NCI-H1694 (cell line): ENCODE measurements around the gene RNF212B.
"Not testable (repeated sequence)": the region's sequence is repeated elsewhere in the genome, so short reads cannot be mapped to it uniquely, and the experiment has no call there.

ENCODE experiments used
- DNase-seq: peaks from one replicate; lab custom pipeline; 2025; lab: John Stamatoyannopoulos, UW

Gene RNF212B

DNA sequence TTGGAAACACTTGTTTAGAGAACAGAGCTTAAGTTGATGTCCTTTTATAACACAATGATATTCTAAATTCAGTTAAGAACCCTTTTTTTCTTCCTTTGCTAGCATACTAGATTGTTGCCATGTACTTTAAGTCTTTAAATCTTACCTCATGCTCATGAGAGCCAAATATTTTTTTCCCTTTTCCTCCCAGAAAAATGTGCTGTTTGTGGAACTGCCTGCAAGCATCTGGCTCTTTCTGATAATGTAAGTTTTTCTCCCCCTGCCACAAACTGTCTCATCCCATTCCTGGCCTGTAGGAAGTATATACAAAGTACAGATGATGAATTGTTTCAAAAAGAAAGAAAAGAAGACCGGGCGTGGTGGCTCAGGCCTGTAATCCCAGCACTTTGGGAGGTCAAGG, 5.3 kb downstream of the RNF212B start:
- DNase-seq: no peak

DNA sequence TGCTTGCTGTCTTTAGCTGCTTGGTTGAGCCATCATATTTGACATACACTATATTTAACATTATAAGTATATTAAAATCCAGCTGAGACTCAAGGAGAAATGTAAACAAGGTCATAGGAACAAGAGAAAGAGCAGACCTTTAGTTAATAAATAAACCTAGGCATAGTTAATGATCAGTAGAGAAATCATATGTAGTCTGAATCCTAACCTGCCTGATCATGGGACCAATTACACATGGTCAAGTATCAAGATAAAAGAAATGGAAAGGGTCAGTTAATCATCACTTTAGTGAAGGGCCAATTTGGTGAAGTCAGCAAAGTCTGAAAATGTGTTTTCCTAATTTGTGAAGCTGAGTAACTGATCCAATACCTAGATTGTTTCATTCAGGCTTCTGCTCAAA, 7.5 kb downstream of the RNF212B start:
- DNase-seq: no peak

DNA sequence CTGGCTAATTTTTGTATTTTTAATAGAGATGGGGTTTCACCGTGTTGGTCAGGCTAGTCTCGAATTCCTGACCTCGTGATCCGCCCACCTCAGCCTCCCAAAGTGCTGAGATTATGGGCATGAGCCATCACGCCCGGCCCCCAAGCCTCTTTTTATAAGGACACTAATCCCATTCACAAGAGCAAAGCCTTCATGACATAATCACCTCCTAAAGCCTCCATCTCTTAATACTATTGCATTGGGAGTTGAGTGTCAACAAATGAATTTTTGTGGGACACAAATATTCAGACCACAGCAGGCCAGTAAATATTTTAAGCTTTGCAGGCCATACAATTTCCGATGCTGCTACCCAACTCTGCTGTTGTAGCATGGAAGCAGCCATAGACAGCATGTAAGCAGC, 10.9 kb downstream of the RNF212B start:
- DNase-seq: no peak

DNA sequence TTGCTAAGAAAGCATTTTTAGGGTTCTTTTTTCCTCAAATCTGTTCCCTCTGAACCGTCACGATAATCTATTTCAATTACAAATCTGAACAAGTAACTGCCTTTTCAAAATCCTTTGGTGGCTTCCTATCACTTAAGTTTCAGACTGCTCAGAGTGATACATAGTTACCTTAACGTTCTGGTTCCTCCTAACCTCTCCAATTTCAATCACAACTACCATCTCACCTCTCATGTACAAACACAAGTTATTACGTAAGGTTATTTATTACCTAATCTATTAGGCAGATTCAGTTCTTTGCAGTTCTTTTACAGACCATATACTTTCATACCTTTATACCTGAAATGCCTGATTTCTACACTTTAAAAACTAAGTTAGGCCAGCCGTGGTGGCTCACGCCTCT, 12.1 kb downstream of the RNF212B start:
- DNase-seq: no peak

DNA sequence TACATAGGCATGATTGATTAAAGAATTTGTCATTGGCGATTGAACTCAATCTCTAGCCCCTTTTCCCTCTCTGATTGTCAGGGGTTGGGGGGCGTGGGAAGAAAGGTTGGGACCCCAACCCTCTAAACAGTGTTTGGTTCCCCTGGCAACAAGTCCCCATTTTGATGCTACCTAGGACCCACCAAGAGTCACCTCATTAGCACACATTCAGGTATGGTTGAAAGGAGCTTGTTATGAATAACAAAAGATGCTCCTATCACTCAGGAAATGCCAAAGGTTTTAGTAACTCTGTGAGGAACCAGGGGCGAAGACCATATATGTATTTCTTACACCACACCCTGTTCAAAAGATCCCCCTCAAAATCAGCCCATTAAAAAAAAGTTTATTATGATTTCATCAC, 14.3 kb downstream of the RNF212B start:
- no peak for DNase-seq

DNA sequence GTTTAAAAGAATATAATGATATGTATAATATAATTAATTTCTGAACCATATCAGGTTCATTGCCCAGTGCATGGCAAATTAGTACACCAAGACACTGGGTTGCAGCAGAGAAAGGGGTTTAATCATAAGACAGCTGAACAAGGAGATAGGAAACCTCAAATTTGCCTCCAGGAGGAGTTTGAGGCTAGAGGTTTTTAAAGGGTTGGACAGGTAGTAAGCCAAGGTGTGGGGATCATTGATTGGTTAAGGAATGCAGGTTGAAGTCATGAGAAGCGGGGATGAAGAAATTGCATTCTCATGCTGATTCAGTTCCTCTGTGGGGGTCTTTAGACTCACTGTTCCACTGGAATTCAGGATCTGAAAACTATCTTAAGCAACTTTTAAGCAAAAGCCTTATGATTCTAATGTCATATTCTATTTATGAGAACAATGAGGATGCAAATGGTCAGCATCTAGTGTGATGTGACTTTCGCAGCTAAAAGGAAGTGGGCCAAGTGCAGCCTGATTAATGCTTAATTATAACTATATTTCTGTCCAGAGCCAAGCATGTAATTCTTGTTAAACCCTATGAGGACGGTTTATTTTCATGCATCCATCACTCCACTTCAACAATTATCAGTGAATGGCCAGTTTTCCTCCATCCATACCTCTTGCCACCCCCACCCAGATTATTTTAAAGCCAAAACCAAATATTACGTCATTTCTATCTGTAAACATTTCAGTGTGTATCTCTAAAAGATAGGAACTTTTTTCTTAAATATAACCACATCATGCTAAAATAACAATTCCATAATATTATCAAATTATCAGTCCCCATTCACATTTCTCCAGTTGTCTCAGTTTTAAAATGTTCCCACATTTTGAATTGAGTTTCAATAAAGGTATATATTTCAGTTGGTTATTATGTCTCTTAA, 14.9 kb downstream of the RNF212B start:
- DNase-seq: no peak

DNA sequence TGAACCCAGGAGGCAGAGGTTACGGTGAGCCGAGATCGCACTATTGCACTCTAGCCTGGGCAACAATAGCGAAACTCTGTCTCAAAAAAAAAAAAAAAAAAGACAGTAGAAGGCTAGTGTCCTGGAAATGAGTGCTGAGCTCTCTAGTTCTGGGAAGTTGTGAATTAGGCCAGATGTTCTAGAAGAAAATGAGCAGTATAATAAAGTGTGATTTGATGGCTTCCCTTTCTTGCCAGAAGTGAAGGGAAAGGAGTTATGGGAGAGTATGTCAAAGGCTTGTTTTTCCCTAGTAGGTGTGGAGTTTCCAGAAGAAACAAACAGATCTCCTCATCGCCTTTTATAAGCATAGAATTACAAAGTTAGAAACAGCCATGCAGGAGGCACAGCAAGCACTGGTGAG, 20.5 kb downstream of the RNF212B start:
- DNase-seq: no peak

DNA sequence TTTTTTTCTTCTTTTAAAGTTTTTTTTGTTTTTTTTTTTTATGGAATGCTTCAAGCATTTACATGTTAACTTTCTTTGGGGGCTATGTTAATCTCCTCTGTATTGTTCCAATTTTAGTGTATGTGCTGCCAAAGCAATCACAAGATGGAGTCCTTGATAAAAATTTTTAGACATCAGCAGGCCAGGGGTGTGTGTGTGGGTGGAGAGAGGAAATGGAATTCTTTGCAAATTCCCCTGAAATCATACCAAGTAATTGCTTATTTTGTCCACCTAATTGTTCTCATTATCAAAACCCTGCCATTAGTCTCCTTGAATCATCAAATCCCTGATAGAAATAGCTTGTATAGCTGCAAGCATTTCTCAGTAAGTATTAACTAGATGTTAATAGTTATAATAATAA, 21.7 kb downstream of the RNF212B start:
- DNase-seq: no peak

DNA sequence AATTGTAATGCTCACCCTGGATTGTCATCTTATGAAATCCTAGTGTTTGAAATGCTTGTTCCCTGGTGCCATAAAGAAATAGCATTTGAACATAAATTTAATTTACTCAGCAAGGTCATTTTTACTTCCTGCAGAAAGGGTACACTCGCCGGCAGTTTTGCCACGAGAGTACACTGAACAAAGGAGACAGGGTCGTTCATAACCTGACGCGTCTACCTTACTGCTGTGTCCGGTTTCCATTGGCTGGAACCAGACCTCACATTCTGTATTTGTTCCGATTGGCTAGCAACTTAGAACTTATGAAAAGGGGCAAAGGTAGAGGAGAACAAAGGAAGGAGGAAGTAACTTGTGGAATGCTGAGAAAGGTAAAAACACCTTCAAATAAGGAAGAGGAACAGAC, 23.1 kb downstream of the RNF212B start:
- not testable (repeated sequence) for DNase-seq

DNA sequence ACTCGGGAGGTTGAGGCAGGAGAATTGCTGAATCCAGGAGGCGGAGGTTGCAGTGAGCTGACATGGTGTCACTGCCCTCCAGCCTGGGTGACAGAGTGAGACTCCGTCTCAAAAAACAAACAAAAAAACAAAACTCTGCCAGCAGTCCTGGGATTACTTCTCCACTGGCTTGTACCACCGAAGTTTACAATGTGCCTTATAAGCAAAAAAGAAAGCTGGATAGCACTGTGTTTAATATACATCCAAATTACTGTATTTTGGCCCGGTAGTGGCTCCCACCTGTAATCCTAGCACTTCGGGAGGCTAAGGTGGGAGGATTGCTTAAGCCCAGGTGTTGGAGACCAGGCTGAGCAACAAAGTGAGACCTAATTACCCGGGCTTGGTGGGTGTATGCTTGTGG, 31.5 kb downstream of the RNF212B start:
- DNase-seq: no peak

DNA sequence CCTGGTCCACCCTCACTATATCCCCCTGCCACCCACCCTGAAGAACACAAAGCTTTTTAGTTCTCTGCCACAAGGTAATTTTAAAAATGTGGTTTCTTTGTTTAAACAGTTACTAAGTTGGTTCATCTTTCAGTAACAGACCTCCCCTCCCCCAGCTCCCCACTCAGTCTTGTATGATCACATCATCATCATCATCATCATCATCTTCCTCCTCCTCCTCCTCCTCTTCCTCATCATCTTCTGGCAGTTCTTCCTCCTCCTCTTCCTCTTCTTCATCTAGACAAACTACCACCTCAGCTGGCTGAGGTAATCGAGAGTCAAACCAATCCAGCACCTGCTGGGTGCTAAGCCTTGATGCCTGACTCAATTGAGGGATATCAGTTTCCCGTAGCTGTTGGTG, 37.7 kb downstream of the RNF212B start:
- no peak for DNase-seq

DNA sequence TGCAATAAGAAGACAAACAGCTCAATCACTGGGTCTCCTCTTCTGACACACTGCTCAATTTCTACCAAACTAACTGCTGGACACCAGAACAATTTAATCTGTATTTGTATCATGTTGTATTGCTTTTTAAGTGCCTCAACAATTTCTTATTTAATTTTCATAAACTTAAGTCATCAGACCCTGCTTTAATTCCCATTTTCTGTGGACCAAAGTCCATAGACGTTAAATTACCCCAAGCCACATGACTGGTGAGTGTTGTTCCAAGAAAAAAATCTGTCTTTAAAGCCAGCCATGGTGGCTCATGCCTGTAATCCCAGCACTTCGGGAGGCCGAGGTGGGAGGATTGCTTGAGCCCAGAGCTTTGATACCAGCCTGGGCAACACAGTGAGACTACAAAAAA, 39.5 kb downstream of the RNF212B start:
- DNase-seq: no peak

DNA sequence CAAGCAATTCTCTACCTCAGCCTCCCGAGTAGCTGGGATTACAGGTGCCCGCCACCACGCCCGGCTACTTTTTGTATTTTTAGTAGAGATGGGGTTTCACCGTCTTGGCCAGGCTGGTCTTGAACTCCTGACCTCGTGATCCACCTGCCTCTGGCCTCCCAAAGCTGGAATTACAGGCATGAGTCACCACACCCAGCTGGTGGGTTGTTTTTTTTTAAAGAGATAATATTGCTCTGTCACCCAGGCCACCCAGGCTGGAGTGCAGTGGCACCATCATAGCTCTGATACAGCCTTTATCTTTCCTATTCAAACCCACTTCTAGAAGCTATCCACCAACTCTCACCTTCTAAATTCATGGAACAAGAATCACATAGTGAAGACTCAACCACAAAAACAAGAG, 40.2 kb downstream of the RNF212B start:
- not testable (repeated sequence) for DNase-seq

DNA sequence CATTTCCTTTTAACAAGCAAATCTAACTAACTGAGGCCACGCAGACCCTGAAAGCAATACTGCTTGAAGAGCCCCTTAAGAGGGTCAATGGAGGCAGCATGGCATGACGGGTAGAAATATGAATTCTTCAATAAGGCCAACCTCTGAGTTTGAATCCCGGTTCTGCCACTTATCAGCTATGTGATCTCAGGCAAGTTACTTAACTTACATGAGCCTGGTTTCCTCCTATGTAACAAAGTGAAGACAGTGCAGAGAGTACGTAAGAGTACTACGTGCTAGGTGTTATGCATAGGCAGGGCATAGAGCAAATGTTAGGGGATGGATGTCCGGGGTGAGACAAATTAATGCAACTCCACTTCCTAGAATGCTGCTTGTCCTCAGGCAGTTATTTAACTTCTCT, 43.5 kb downstream of the RNF212B start:
- no peak for DNase-seq

DNA sequence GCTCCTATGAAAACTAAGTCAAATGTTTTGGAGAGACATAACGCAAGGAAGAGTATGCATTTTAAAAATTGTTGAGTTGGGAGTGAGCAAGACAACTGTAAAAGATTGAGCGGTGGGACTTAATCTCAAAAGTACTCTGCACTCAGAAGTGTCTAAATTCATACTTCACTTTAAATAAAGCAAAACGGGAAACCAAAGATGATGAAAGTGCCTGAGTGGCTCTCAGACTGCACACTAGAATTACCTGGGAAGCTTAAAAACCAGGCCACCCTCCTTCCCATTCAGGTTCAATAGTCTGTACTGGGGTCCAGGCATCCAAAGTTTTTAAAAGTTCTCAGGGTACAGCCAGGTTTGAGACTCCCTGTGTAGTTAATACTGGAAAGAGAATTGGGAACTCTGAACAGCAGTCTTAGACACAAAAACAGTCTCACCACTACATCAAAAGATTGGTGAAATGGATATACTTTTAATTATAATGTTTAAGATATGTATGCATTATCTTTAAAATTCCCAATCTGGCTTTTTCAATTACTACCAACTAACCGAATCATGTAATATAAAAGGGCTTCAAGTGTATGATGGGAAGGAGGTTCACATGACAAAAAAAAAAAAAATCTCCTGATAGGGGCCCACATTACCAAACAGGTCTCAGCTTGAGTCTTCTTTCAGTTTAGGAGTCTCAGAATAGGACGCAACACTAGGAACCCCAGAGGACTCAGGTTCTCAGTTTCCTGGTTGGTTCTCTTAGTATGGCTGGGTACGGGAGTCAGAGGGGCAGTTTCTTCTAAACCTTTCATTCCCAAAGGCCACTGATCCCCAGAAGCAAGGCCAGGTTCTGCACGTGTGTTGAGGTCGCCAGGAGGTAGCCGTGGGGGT, 47.2 kb downstream of the RNF212B start:
- no peak for DNase-seq

DNA sequence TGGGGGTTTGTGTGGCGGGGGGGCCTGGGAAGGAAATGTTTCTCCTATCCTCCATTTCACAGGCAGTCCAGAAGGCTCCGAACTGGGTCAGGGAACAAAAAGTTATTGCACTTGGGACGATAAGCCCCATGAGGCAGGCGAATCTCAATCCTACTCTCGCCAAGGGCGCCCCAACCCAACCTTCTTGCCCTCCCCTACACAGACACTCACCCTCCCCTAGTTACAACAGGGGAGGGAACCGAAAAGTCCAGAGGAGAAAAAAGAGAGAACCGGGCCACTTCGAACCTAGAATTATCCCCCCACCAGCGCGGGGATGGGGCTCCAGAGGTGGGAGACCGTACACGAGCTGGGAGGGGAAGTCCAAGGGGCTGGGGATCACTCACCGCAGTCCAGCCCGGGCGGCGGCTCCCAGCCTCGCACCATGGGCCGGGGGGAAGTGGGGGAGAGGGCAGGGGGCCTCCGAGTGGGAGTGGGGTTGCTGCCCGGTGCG, 47.8 kb downstream of the RNF212B start:
- no peak for DNase-seq

DNA sequence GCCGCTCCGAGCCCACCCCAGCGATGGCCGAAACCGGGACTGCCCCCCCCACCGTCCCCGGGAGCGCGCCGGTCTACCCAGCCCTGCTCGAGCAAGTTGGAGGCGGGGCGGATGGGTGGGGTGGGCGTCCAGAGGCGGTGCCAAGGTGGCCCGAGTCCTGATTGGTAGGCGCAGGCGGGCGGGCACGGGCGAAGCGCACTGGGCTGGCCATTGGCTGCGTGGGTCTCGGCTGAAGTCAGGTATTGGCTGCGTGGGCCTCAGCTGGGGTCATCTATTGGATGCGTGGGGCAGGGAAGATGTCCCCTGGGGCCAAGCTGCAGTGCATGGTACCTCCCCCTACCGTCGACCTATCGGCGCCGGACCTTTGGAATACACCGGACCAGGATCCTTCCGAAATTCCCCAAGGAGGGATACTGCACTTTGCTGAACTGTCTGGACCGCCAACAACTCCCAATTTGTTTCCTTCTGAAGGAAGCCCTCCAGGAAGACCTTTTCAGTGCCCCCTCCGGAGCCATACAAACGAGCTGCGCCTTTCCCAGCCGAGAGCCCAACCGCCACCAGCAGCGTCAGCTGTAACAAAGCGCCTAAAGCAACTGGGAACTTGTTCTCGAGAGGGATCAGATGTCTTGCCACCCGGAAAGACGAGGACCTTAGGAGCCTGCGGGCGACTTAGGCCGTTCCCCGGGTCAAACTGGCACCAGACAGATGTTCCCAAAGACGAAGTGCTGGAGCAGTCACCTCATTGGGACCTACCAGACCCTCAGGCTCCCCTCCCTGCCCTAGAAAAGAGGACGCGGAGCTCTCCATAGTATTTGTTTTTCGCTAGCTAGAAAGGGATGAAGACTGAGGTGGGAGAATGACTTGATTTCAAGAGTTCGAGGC, 48.5 kb downstream of the RNF212B start, which contains the start of gene HOMEZ:
Gene HOMEZ, minus strand, starts transcription at position 113 of the 882 bp plus-strand sequence. CDS start 180 bp downstream, outside the sequence.
- DNase-seq: peak; percentile 98

DNA sequence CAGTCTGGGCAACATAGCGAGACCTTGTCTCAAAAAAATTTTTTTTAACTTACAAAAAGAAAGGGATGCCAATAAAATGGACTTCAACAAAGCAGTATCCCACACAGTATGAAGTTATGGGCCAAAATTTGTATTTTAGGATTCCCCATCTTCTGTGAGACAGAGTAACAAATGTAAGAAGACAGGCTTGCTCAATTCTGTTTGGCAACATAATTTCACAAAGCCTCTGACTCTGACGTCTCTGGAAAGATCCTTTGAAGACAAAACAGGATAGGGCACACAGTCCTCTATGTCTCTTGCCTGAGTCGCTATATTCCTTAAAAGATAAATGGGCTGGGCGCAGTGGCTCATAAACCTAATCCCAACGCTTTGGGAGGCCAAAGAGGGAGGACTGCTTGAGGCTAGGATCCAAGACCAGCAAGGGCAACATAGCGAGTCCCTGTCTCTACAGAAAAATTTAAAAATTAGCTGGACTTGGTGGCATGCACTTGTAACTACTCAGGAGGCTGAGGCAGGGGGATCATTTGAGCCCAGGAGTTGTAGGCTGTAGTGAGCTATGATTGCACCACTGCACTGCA, 49.3 kb downstream of the RNF212B start:
- no peak for DNase-seq

DNA sequence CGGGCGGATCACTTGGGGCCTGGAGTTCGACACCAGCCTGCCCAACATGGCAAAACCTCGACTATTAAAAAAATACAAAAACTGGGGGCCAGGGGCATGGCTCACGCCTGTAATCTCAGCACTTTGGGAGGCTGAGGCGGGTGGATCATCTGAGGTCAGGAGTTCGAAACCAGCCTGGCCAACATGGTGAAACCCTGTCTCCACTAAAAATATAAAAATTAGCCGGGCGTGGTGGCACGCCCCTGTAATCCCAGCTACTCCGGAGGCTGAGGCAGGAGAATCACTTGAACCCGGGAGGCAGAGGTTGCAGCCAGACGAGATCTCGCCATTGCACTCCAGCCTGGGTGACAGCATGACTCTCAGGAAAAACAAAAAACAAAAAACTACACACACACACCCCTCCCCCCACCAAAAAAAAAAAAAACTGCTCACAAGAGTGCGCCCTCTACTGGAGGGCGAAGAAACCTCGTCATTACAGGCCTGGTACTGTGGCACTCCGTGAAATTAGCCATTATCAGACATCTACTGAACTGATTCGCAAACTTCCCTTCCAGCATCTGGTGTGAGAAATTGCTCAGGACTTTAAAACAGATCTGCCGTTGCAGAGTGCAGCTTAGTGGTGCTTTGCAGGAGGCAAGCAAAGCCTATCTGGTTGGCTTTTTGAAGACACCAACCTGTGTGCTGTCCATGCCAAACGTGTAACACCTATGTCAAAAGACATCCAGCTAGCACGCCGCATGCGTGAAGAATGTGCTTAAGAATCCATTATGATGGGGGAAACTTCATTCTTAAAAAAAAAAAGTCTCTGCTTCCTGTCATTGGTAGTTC, 57.2 kb downstream of the RNF212B start:
- peak; percentile 68 for DNase-seq

DNA sequence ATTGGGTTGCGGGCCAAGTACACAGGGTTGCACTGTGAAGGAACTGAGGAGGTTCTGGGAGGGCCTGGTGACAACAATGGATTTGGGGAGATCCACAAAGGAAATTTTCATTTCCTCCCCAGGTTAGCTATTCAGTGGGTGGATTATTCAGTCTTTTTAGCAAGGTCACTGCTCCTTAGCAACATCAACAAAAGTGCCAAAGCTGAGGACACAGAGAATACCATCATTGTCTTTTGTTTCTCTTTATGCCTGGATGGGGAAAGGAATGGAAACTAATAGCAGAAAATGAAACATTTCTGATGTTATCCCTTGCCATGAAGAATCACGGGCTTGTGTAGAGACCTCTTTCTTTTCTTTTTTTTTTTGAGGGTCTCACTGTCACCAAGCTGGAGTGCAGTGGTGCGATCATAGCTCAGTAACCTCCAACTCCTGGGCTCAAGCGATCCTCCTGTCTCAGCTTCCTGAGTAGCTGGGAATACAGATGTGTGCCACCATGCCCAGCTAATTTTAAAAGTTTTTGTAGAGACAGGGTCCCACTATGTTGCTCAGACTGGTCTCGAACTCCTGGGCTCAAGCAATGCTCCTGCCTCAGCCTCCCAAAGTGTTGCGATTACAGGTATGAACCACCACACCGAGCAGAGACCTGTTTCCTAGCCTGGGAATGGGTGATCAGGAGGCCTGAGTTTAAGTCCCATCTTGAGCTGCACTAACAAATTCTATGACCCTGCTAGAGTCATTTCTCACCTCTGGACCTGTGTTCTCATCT, 58.5 kb downstream of the RNF212B start:
- DNase-seq: no peak
